T-helper 17 cell (primary cell): ENCODE measurements around the gene POU2F3. TPM values are rescaled to one million over a fixed set of nuclear protein-coding genes. Genes with fewer than 3 reads are reported as not detected.

ENCODE experiments used
- ATAC-seq: fragments of 150-1000 bp; cut with Tn5 transposase; 2 replicates; pipeline ENCODE4 v1.10.0; 2021; ENCODE audit warnings: mild to moderate bottlenecking, moderate library complexity
- DNase-seq, 3 donors: peaks; one replicate each; pipeline versions ENCODE4 v3.0.0 to v3.0.0-alpha.2; 2020 to 2021
- H3K9me3 ChIP-seq: one replicate; pipeline ENCODE4 v1.7.0; 2013; ENCODE audit warnings: low read length, mild to moderate bottlenecking; ENCODE audit not compliant: control insufficient read depth, poor library complexity, severe bottlenecking
- H3K27ac Mint-ChIP-seq: one replicate; pipeline ENCODE4 v1.8.0; 2022; ENCODE audit warnings: mild to moderate bottlenecking, moderate library complexity, mixed read lengths
- H3K27me3 Mint-ChIP-seq: one replicate; pipeline ENCODE4 v1.8.0; 2022; ENCODE audit warnings: mixed read lengths
- H3K36me3 Mint-ChIP-seq: one replicate; pipeline ENCODE4 v1.8.0; 2022; ENCODE audit warnings: low read depth, mixed read lengths
- H3K4me1 Mint-ChIP-seq: one replicate; pipeline ENCODE4 v1.8.0; 2022; ENCODE audit warnings: mild to moderate bottlenecking, mixed read lengths
- H3K4me3 Mint-ChIP-seq: one replicate; pipeline ENCODE4 v1.8.0; 2022; ENCODE audit warnings: mild to moderate bottlenecking, moderate library complexity, mixed read lengths
- total RNA-seq, 4 donors: library from RNA in 2 of 4; stranded (reverse) in 2 of 4; gene quantifications; one replicate each; pipeline ENCODE4 v1.2.3 and lab custom pipeline; 2022 to 2026

Gene POU2F3
- total RNA-seq, result not detected
- 0 reads per million in 2 donors for total RNA-seq (lab: John Stamatoyannopoulos, UW)

DNA sequence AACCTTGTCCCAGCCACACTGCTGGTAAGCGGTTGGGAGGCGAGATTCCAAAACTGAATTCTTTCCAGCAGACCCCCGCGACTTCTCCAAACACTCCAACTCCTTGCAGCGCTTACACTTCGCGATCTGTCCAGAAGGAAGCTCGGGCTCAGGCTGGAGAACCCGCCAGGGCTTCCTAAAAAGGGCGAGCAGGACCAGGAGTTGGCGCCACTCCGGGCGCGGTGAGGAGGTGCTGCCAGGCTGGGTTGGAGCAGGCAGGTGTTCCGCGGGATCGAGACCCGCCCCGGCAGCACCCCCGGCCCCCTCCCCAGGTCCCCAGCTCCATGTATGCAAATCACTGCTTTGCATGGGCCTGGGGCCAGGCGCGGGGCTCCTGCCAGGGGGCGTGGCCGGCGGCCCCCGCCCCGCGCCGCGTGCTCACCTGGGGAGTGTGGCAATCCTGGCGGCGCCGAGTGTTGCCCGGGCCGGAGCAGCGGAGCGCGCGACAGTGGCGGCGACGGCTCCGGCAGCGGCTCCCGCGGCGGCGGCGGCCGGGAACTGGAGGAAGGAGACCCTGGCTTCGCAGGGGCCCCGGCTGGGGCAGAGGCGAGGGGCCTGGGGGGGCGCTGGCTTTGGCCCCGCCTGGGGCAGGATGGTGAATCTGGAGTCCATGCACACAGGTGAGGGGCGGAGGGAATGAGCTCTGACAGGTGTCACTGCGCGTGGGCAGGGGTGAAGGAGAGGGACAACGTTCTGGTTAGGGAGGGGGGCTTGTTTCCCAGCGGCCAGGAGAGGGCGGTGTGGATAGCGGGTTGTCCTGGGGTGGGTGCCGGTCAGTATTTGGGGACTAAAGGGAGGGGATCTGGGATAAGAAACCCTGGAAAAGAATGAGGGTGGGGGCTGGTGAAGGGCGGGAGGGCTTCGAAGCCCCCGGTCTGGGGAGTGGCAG lies at the start of gene POU2F3:
TSS of gene POU2F3 (plus strand) at position 428 of the 928 bp plus-strand sequence. CDS start at position 632, 204 bp downstream.
- H3K27me3 Mint-ChIP-seq, result peaks cover 74% of the 10 kb centered on the region

DNA sequence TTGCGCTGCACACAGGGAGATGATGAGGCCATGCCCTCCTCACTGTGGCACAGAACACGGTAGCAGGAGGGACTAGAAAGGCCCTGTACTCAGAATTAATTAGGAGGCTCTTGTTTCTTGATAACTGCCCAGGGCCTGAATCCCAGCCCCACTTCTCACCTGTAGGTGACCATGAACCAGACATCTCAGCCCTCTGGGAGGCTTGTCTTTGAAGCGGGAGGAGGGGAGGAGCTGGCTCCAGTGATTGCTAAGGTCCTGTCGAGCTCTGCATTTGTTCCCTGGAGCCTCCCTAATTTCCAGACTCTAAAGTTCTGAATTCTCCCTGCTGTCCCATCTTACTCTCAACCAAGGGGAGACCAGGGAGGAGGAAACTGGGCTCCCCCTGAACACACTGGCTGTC lies 48.9 kb upstream of the POU2F3 start:
- peaks cover 64% of the 10 kb centered on the region for H3K27me3 Mint-ChIP-seq

More for the DNA sequence above, at the start of gene POU2F3:
- Mint-ChIP-seq H3K4me1 (peaks cover 4% of the 10 kb centered on the region), H3K27ac (no peak within 1 kb of the TSS), H3K36me3 (peaks cover 13% of the 10 kb centered on the region), H3K4me3 (no peak within 1 kb of the TSS)
- H3K9me3 ChIP-seq, result no peaks in the 10 kb centered on the region
- ATAC-seq (no peak), DNase-seq (no peak)

DNA sequence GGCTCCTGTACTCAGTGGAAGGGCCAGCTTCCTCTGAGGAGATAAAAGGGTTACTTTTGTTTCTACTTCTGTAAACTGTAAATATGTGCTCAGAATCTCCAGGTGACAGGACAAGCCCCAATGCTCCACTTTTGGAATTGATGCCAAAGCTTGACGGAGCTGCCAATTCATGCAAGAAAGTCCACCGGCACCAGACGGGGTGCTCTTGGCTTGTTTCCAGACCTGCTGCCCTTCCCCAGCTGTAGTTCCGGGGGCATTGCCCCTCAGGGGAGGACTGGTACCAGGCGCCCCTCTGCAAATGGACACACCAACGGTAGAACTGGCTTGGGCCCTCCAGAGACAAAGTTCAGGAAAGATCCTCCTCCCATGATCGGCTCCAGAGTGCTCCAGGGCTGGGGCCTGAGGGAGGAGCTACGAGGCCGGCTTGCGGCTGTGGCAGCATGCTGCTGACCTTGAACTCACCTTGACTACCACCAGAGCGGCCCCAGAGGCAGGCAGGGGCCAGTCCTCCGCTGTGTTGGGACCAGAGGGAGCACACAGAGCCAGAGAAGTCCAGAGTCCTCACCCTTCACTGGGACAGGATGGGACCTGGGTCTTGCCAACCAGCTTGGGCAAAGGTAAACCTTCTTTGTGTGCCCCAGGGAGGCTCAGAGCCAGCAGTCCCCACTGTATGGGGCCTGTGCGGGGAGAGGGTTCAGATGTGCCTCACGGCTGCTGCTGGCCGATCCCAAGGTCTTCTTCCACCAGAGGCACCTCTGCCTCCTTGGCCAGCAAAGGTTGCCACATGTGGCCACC lies 46.9 kb upstream of the POU2F3 start:
- ATAC-seq (no peak), DNase-seq (no peak)
- H3K27me3 Mint-ChIP-seq, result peaks cover 53% of the 10 kb centered on the region
- H3K36me3 Mint-ChIP-seq, result no peaks in the 10 kb centered on the region
- no peaks in the 10 kb centered on the region for H3K9me3 ChIP-seq
- peaks cover 2% of the 10 kb centered on the region for H3K4me1 Mint-ChIP-seq
- H3K4me3 Mint-ChIP-seq, result no peak overlapping the region
- no peak overlapping the region for H3K27ac Mint-ChIP-seq

More for the DNA sequence above, 48.9 kb upstream of the POU2F3 start:
- H3K4me3 Mint-ChIP-seq, result no peak overlapping the region
- DNase-seq (no peak), ATAC-seq (no peak)
- H3K4me1 Mint-ChIP-seq, result peaks cover 6% of the 10 kb centered on the region
- H3K27ac Mint-ChIP-seq, result no peak overlapping the region
- H3K36me3 Mint-ChIP-seq, result peaks cover 4% of the 10 kb centered on the region
- no peaks in the 10 kb centered on the region for H3K9me3 ChIP-seq

DNA sequence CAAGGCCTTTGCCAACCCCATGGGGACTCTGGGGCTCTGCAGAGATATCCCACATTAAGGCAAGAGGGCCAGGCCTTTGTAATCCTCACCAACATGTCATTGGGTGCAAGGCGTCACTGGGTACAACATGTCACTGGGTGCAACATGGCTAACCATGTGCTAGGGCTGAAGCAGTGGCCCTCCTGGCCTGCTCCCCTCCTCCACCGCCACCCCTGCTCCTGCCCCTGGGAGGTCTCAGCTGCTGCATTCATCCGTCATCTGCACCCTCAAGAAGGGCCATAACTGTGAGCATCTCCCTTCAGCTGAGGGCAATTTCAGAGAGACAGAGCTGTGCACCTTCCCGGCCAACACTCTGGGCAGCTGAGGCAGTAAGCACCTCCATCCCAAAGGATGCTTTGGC lies 45.8 kb upstream of the POU2F3 start:
- no peak overlapping the region for H3K27ac Mint-ChIP-seq
- peaks cover 2% of the 10 kb centered on the region for H3K4me1 Mint-ChIP-seq
- ATAC-seq (no peak), DNase-seq (no peak)
- H3K9me3 ChIP-seq, result no peaks in the 10 kb centered on the region
- no peaks in the 10 kb centered on the region for H3K36me3 Mint-ChIP-seq
- H3K4me3 Mint-ChIP-seq, result no peak overlapping the region
- H3K27me3 Mint-ChIP-seq, result peaks cover 47% of the 10 kb centered on the region

DNA sequence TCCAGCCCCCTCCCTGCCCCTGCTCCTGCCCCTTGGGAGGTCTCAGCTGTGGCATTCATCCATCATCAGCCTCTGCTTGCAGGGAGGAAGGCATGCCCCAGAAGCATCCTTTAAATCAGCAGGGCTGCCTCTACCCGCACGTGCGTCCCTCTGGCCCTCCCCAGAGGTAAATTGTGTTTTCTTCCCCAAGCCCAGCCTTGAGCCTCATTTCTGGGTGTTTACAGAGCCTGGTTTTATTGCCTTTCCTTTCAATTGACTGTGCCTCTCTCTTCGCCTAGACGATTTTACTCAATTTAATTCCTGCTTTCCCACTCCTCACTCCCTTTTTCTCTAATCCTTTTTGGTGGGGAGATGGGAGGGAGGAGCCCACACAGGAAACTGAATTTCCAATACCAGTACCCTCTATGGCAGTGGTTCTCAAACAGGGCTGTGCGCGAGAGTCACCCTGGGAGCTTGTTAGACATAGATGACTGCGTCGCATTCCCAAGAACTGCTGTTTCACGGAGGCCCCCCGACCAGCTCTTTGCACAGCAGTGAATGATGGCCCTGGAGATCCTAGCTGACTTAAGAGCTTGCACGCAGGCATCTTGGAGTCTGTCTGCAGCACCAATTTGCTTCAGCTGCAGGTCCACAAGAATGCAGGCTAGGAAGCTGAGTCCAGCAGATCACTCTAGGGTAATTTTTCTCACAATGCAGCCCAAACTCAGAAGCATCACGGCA lies 44.2 kb upstream of the POU2F3 start:
- H3K36me3 Mint-ChIP-seq, result no peaks in the 10 kb centered on the region
- H3K27me3 Mint-ChIP-seq, result peaks cover 44% of the 10 kb centered on the region
- no peaks in the 10 kb centered on the region for H3K4me1 Mint-ChIP-seq
- H3K9me3 ChIP-seq, result no peaks in the 10 kb centered on the region
- H3K4me3 Mint-ChIP-seq, result no peak overlapping the region
- no peak for ATAC-seq
- DNase-seq, result no peak
- no peak overlapping the region for H3K27ac Mint-ChIP-seq

DNA sequence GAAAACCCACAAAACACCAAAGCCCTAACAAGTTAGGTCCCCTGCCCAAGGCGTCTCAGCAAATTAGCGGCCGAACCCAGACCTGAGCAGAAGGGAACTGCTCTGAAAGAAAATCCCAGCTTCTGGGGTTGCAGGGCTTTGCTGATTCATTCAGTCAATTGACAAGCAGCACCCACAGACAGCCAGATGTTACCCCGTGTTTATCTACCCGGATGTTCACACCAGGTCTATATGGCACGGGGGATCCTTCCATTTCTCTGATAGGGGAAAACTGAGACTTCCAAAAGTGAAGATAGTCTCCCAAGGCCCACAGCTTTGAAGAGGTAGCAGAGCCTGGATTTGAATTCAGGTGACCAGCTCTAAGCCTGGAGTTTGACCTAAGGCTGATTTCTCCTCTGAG lies 43.1 kb upstream of the POU2F3 start:
- H3K27ac Mint-ChIP-seq, result no peak overlapping the region
- ATAC-seq, result no peak
- no peaks in the 10 kb centered on the region for H3K9me3 ChIP-seq
- no peaks in the 10 kb centered on the region for H3K4me1 Mint-ChIP-seq
- H3K4me3 Mint-ChIP-seq, result no peak overlapping the region
- H3K27me3 Mint-ChIP-seq, result peaks cover 40% of the 10 kb centered on the region
- H3K36me3 Mint-ChIP-seq, result no peaks in the 10 kb centered on the region
- no peak for DNase-seq

DNA sequence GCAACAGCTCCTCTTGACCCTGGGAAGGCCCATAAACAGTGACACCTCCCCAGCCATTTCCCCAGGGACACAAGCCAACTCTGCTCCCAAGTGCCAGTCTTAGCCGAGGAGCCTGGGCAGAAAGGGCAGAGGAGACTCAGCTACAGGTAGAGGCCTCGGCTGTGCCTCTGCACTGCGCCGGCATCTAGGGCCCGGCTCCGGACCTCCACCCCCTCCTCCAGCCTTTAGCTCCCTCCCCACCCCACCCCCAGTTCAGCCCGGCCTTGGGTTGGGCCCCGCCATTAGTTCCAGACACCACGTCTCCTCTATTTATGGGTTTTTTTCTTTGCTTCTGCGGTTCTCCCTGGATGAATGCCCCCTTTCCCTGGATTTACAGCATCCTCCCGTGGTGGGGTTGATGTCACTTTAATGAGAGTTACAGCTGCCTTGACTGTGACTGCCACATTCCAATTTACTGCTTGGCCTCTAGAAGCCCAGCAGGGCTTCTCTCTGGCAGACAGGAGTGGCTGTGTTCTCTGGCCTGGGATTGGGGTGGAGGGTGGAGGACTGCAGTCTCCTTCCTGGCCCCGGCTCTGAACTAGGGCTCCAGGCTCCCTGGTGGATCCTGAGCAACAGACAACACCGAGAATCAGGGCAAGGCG lies 42.6 kb upstream of the POU2F3 start:
- H3K36me3 Mint-ChIP-seq, result no peaks in the 10 kb centered on the region
- H3K4me3 Mint-ChIP-seq, result no peak overlapping the region
- no peak for DNase-seq
- no peaks in the 10 kb centered on the region for H3K4me1 Mint-ChIP-seq
- no peak overlapping the region for H3K27ac Mint-ChIP-seq
- ATAC-seq, result no peak
- H3K9me3 ChIP-seq, result no peaks in the 10 kb centered on the region
- H3K27me3 Mint-ChIP-seq, result peaks cover 40% of the 10 kb centered on the region

DNA sequence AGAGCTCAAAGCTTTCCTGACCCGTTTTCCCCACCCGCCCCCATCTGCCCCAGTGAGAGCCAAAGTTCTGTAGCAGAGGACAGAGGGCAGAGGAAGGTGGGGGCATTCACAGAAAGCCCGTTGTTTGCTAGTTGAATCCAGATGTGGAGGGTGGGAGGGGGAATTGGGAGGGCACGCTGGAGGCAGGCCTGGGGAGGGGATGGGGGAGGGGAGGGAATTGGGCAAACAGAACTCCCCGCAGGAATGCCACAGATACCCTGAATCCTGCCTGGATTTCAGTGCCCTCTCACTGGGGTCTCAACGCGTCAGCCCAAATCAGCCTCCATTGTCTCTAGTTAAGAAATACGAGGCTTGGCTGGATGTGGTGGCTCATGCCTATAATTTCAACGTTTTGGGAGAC lies 42.0 kb upstream of the POU2F3 start:
- ATAC-seq (no peak), DNase-seq (no peak)
- Mint-ChIP-seq H3K4me1 (no peaks in the 10 kb centered on the region), H3K4me3 (no peak overlapping the region), H3K27ac (no peak overlapping the region), H3K27me3 (peaks cover 40% of the 10 kb centered on the region), H3K36me3 (no peaks in the 10 kb centered on the region)
- H3K9me3 ChIP-seq, result no peaks in the 10 kb centered on the region

DNA sequence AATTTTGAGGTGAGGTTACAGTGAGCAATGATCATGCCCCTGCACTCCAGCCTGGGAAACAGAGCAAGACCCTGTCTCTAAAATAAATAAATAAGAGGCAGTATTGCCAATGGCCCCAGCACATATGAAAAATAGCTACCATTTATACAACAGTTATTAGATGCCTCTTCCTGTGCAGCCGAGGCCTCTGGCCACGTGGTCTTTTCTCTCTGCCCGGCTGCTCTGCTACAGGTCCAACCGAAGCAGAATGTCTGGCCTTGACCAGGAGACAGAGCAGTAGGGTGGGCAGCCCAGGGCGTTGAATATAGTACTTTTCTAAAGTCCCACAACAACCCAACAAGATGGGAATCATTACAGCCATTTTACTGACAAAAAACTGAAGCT lies 41.5 kb upstream of the POU2F3 start:
- ATAC-seq, result no peak
- Mint-ChIP-seq H3K27me3 (peaks cover 40% of the 10 kb centered on the region), H3K27ac (no peak overlapping the region), H3K4me1 (no peaks in the 10 kb centered on the region), H3K36me3 (no peaks in the 10 kb centered on the region), H3K4me3 (no peak overlapping the region)
- H3K9me3 ChIP-seq, result no peaks in the 10 kb centered on the region
- DNase-seq, result no peak

DNA sequence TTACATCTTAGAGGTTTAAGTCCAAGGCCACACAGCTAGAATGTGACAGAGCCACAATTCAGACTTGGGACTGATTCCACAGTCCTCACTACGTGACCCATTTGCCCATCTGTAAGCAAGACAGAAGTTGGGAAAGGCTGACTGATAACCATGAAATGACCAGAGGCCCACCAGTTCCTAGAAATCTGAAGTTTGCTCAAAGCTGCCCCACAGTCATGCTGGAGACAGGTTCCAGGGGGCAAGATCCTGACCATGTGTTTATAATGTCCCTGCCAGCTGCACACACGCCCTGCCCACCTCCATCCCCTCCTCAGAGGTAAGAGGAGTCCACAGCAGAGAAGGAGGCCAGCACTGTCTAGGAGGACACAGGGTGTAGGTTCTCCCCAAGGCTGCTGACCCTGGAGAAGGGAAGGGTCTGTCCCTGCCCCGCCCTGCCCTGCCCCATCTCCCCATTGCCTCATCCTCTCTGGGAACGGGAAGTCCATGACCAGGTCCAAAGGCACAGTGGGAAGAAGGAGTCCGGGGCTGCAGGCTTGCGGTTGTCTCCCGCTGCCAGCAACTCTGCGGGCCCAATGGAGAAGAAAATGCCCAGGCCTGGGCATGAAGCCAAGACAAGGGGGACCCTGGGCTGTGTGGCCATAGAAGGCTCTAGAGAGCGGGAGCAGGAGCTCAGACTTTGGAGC lies 41.0 kb upstream of the POU2F3 start:
- no peak overlapping the region for H3K4me3 Mint-ChIP-seq
- peaks cover 40% of the 10 kb centered on the region for H3K27me3 Mint-ChIP-seq
- ATAC-seq (no peak), DNase-seq (no peak)
- no peaks in the 10 kb centered on the region for H3K4me1 Mint-ChIP-seq
- H3K36me3 Mint-ChIP-seq, result no peaks in the 10 kb centered on the region
- no peaks in the 10 kb centered on the region for H3K9me3 ChIP-seq
- no peak overlapping the region for H3K27ac Mint-ChIP-seq

DNA sequence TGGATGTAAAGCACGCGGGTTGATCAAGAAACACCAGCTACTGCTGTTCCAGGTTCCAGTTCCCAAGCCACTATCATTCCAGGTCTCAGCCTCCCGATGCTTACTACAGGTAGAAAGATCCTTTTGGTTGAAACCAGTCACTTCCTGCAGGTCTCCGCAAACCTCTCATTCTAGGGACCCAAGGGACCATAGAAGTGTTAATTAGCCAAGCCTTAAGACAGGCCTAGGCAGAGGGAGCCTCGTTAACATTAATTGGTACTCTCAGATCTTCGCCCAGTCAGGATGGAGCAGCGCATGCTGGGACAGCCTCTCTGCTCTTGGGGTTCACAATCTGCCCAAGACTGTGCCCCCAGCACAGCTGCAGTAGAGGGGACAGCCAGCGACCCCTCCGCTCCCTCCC lies 40.3 kb upstream of the POU2F3 start:
- ATAC-seq, result no peak
- Mint-ChIP-seq H3K27me3 (peaks cover 36% of the 10 kb centered on the region), H3K4me1 (no peaks in the 10 kb centered on the region), H3K27ac (no peak overlapping the region), H3K4me3 (no peak overlapping the region), H3K36me3 (no peaks in the 10 kb centered on the region)
- DNase-seq, result no peak
- H3K9me3 ChIP-seq, result no peaks in the 10 kb centered on the region

DNA sequence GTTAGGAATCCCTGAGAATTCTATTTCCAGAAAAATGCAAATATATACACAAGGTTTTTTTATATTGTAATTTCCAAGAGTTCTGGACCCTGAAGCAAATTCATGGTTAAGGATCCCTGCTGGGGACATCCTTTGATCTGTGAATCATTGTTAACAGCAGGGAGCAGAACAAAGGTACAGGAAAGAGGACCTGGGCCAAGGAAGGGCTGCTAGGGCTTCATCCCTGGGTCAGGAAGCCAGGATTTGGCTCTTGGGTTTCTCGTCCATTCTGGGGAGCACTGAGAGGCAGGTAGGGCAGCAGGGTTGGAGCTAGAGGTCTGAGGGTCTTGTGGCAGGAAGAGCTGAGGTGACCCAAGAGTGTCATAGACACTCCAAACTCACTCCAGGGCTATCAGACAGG lies 39.3 kb upstream of the POU2F3 start:
- Mint-ChIP-seq H3K27me3 (peaks cover 40% of the 10 kb centered on the region), H3K4me1 (no peaks in the 10 kb centered on the region), H3K36me3 (no peaks in the 10 kb centered on the region), H3K4me3 (no peak overlapping the region), H3K27ac (no peak overlapping the region)
- DNase-seq, result no peak
- no peaks in the 10 kb centered on the region for H3K9me3 ChIP-seq
- ATAC-seq, result no peak
